Dermis microvascular lymphatic vessel endothelial cell (primary cell): ENCODE data around the gene FBXO41. TPM values are rescaled to one million over a fixed set of nuclear protein-coding genes. Genes with fewer than 3 reads are reported as not detected.
"Not testable (repeated sequence)": the region's sequence is repeated elsewhere in the genome, so short reads cannot be mapped to it uniquely, and the experiment has no call there.

Experiments used
- DNase-seq, 2 donors: peaks; one replicate each; pipeline versions ENCODE4 v3.0.0 to v3.0.0-alpha.2; 2010; ENCODE audit warnings: low read depth in 2 of 2
- total RNA-seq: library from RNA; depleted of rRNA; stranded (reverse); fragments of >200 nt; gene quantifications from 2 replicates; pipeline ENCODE4 v1.2.1, GENCODE V29; 2014

Gene FBXO41
- total RNA-seq, 1 donor from 2014 or later = 0.13 TPM

DNA sequence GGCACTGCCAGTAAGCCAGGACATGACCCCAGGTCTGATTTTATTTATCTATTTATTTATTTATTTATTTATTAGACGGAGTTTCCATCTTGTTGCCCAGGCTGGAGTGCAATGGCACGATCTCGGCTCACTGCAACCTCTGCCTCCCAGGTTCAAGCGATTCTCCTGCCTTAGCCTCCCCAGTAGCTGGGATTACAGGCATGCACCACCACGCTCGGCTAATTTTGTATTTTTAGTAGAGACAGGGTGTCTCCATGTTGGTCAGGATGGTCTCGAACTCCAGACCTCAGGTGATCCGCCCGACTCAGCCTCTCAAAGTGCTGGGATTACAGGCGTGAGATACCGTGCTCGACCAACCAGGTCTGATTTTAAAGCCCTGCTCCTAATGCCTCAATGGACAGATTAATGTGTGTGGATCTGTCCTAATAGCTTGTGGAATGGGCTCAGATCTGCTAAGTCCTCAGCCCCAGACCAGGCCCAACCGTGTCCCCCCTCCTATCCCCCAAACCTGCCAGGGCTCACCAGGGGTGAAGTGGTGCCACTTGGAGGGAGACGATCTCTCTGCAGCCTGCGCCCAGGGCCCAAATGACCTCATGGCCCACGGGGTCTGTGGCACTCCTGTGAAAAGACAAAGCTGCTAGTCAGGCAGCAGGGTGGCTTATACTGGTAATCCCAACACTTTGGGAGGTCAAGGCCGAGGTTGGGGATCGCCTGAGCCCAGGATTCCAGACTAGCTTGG is 21.4 kb downstream of the FBXO41 start:
- DNase-seq = not testable (repeated sequence)

- DNase-seq = no peak
Observed at GRCh38 chr2:73262108-73262651, 22.1 kb downstream of the FBXO41 start.

DNA sequence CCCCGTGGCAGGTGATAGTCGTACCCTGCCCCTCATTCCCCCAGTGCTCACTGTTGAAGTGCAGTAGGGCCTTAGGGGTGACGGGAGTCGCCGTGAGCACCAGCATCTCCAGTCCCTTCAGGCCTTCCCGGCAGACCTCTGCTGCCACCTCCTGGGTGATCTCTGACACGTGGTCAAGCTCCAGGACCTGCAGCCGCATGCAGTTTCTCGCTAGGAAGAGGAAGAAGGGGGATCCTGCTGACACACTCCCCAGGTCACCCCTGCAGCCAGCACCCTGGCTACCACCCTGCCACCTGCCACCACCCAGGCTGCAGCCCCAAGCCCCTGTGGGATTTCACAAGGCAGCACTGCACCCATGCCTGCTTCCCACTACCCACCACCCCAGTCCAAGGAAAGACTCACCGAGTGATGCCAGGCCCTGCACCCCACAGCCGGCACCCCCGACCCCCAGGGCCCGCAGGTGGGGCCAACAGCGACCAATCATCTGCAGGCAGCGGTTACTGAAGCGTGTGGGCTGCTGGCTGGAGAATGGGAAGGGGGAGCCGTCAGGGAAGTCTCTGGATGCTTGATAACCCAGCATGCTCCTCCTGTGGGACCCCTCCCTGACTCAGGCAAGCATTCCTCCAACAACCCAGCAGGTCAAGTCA is 23.8 kb downstream of the FBXO41 start:
- DNase-seq = peak; percentile 12 to 57

GRCh38 chr2:73259704-73260337 is 24.5 kb downstream of the FBXO41 start:
- no peak for DNase-seq

GRCh38 chr2:73259276-73259675 is 25.0 kb downstream of the FBXO41 start:
- DNase-seq = no peak

- no peak for DNase-seq
Observed at GRCh38 chr2:73258913-73259215, 25.4 kb downstream of the FBXO41 start.

DNA sequence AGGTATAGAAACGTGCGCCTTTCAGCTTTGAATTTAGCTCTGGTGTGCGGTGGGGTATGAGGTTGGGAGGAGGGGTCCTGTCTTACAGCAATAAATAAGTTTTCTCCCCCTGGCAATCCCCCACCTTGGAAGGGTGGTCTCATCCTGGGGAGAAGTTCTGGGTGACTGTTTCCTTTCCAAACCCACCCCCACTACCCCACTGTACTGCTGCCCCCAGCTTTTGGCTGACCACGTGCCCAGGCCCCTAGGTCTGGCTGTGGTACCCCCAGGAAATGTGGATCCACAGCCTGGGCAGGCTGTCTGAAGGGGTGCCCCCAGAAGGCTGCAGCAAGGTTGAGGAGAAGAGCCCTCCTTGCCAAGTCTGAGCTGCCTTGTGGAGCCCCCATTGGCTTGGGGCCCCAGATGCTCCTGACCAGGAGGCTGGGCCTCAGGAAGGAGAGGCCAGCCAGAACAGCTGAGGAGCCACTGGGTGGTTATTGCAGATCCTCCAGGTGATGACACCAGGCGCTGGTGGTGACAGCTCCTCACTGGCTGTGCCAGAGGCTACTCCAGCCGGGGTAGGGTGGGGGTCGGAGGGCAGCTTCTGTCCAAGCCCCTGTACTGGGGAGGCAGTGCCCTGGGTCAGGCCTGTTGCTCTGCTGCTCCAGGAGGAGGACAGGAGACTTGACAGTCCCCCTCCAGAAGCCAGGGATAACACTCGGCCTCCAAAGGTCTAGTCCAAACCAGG is 25.9 kb downstream of the FBXO41 start:
- DNase-seq = no peak

DNA sequence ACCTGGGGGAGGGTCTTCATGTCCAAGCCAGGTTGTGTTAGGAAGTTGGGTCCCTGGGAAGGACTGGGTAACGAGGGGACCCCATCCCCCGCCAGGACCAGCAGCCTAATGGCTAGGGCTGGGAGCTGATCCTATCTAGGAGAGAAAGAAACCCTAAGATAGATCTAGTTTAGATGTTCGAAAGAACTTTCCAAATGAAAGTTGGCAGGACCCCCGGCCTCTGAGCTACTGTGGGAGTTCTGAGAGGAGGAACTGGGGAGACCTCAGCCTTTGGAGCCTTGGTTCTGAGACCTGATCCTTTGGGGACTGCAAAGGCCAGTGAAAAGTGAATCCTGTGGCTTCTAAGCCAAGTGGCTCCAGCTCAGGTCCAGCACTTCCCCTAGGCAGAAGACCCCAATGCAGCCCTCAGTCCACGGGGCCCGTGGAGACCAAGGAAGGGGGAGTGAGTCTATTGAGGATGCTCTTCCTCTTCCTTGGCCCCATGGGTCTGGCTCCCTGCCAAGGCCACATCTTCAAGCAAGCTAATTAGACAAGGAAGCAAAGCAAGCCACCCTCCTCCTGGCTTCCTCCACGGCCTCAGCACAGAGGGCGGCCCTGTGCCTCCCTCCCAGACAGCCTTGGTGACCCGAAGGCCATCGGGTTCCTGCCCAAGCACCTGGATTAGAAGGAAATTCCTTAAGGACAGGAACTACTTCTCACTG is 26.7 kb downstream of the FBXO41 start:
- no peak for DNase-seq

DNA sequence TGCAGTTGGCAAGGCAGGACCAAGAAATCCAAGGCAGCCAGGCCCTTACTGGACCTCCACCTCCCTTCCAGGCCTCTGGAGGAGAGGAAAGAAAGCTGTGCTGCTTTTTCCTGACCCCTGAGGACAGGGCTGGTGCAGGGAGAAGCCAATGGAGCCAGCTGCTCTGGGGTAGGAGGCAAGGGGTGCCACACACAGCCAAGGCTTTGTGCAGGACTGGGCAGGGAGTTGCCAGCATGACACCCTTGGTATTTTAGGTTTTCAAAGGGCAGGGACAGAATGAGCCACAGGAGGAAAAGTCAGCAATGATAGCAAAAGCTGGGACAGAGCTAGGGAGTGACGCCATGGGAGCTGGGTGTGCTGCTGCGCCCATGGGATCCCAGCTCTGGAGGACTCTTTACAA is 27.3 kb downstream of the FBXO41 start:
- no peak for DNase-seq

DNA sequence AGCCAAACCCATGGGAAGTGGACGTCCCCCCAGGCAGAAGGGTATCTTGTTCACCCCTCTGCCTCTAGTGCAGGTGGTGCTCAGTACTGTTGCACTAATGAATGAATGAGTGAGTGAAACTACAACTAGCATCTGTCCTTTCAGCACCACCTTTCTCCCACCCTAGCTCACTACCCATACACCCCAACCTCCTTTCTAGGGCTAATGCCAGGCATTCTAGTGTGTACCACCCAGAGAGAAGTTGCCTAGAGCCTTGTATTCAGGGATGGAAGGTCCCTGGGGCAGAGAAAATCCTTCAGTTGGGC is 27.7 kb downstream of the FBXO41 start:
- no peak for DNase-seq

GRCh38 chr2:73255907-73256617 is 28.2 kb downstream of the FBXO41 start:
- no peak for DNase-seq

- no peak for DNase-seq
Observed at GRCh38 chr2:73255007-73255644, 29.2 kb downstream of the FBXO41 start.

GRCh38 chr2:73254343-73255006 is 29.8 kb downstream of the FBXO41 start:
- no peak for DNase-seq

GRCh38 chr2:73253901-73254300 is 30.4 kb downstream of the FBXO41 start:
- DNase-seq = no peak

GRCh38 chr2:73253400-73253799 is 30.9 kb downstream of the FBXO41 start:
- DNase-seq = no peak

DNA sequence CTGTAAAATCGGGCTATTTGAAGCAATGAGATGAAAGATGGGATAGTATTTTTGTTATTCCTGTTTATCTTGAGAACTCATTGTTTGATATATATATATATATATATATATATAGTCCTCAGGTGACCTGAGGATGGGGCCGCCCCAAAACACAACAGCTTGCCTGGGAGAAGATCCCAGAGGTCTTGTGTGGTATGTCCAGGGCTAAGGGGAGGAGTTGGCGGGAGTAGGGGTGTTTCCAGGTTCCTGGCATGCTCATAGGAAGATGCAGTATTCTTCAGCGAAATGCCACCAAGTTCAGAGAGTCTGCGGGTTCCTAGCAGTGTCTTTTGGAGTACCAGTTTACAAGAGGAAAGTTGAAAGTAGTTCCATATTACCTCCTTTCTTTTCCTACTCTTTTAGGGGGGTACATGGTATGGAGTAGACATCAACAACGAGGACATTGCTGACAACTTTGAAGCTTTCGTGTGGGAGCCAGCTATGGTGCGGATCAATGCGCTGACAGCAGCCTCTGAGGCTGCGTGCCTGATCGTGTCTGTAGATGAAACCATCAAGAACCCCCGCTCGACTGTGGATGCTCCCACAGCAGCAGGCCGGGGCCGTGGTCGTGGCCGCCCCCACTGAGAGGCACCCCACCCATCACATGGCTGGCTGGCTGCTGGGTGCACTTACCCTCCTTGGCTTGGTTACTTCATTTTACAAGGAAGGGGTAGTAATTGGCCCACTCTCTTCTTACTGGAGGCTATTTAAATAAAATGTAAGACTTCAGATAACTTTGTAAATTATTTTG is 31.8 kb downstream of the FBXO41 start:
- no peak for DNase-seq

DNA sequence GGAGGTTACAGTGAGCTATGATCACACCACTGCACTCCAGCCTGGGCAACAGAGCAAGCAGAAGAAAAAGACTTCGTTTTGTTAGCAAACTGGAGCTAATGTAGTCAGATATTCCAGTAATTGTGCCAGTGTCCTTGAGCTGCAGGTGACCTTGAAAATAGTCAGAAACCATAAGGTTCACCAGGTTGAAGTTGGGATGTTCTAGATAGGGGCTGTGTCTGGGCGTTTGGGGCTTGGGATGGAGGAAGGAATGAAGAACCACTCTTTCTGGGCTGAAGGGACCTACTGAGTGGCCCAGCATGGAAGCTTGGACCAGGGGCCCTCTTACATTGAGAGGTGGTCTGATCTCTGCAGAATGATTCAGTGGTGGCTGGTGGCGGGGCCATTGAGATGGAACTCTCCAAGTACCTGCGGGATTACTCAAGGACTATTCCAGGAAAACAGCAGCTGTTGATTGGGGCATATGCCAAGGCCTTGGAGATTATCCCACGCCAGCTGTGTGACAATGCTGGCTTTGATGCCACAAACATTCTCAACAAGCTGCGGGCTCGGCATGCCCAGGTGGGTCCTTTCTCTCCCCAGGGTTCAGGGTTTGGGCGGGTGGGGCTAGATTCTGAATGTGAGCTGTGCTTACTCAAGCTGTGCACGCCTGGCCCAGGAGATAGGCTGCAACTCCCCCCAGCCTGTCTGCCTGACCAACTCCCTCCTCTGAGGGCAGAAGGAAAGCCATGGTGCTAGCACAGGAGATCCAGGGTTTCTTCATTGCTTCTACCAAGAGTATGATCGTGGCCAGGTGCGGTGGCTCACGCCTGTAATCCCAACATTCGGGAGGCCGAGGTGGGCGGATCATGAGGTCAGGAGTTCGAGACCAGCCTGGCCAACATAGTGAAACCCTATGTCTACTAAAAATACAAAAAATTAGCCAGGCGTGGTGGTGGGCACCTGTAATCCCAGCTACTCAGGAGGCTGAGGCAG is 33.1 kb downstream of the FBXO41 start:
- DNase-seq = no peak

DNA sequence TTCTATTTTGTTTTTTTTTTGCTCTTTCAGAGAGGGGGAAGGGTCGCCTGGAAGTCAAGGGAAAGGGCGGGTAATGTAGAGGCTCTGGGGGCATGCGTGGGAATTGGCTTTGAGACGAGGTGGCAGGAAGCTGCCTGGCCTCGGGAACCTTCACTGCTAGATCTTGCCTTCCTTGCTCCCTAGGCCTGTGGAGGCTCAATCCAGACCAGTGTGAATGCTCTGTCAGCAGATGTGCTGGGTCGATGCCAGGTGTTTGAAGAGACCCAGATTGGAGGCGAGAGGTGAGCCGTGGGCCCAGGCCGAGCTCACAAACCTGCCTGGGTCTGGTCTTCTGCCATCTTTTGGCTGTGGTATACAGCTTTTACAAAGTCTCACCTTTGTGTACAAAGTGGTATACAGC is 34.6 kb downstream of the FBXO41 start:
- no peak for DNase-seq
